ENCODE data around the gene GRK2. TPM values are rescaled to one million over a fixed set of nuclear protein-coding genes. Genes with fewer than 3 reads are reported as not detected.

The GRK2 gene
- polyA plus RNA-seq, 1 donor from 2014 or later: 47.3 TPM

DNA sequence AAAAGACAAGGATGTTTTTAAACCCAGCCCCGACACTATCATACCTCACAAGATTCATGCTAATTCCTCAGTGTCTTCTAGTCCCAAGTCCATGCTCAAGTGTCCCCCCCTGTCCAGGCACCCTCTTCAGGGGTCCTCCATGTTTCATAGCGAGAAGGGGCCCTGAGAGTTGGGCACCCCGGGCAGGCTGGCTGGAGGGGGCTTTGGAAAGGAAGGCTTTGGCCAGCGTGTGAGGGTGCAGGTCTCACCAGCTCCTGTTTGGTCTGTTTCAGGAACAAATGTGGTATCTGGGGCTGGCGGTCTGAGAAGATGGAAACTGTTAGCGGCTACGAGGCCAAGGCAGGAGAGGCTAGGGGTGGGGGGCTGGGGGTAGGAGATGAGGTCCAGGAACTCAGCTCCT lies 32.5 kb downstream of the GRK2 start:
- Histone ChIP-seq H3K9ac (ENCODE audit: low read length) (no peak overlapping the region), H3F3A (ENCODE audit: insufficient read depth, low read length, poor library complexity, severe bottlenecking) (no peaks in the 10 kb centered on the region), H3K9me3 (ENCODE audit: low read length) (no peaks in the 10 kb centered on the region), H4K20me1 (ENCODE audit: insufficient read depth) (no peaks in the 10 kb centered on the region), H3K9me2 (ENCODE audit: insufficient read depth, low read length) (no peaks in the 10 kb centered on the region), H3K79me2 (replicated peaks; ENCODE audit: insufficient read depth, low read length) (no peaks in the 10 kb centered on the region), H3K4me3 (ENCODE audit: low read length) (no peak overlapping the region), H3K36me3 (ENCODE audit: insufficient read depth, low read length) (peaks cover 4% of the 10 kb centered on the region), H3K27me3 (ENCODE audit: insufficient read depth, low read depth, low read length) (peaks cover 12% of the 10 kb centered on the region), H3K27ac (ENCODE audit: low read length) (no peak overlapping the region), H2AFZ (ENCODE audit: low read depth, low read length) (no peak overlapping the region), H3K4me2 (ENCODE audit: low read length) (no peak overlapping the region)
- TF ChIP-seq EP300 (conservative IDR thresholded peaks at IDR 0.05; ENCODE audit: poor library complexity, severe bottlenecking) (no peak), EZH2 (IDR thresholded peaks at IDR 0.05; ENCODE audit: borderline replicate concordance, insufficient read depth, low read length, poor library complexity, severe bottlenecking) (no peak), TAF1 (IDR thresholded peaks at IDR 0.05; ENCODE audit: low read depth) (no peak), RAD21 (conservative IDR thresholded peaks at IDR 0.05) (no peak), MXI1 (conservative IDR thresholded peaks at IDR 0.05; ENCODE audit: poor library complexity, severe bottlenecking) (no peak), SMC3 (conservative IDR thresholded peaks at IDR 0.05; ENCODE audit: poor library complexity) (no peak), POLR2AphosphoS5 (IDR thresholded peaks at IDR 0.05) (no peak)
- TF ChIP-seq, protein P1, sequence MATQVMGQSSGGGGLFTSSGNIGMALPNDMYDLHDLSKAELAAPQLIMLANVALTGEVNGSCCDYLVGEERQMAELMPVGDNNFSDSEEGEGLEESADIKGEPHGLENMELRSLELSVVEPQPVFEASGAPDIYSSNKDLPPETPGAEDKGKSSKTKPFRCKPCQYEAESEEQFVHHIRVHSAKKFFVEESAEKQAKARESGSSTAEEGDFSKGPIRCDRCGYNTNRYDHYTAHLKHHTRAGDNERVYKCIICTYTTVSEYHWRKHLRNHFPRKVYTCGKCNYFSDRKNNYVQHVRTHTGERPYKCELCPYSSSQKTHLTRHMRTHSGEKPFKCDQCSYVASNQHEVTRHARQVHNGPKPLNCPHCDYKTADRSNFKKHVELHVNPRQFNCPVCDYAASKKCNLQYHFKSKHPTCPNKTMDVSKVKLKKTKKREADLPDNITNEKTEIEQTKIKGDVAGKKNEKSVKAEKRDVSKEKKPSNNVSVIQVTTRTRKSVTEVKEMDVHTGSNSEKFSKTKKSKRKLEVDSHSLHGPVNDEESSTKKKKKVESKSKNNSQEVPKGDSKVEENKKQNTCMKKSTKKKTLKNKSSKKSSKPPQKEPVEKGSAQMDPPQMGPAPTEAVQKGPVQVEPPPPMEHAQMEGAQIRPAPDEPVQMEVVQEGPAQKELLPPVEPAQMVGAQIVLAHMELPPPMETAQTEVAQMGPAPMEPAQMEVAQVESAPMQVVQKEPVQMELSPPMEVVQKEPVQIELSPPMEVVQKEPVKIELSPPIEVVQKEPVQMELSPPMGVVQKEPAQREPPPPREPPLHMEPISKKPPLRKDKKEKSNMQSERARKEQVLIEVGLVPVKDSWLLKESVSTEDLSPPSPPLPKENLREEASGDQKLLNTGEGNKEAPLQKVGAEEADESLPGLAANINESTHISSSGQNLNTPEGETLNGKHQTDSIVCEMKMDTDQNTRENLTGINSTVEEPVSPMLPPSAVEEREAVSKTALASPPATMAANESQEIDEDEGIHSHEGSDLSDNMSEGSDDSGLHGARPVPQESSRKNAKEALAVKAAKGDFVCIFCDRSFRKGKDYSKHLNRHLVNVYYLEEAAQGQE (IDR thresholded peaks at IDR 0.05; ENCODE audit: borderline replicate concordance): no peak
- TF ChIP-seq, protein P2, sequence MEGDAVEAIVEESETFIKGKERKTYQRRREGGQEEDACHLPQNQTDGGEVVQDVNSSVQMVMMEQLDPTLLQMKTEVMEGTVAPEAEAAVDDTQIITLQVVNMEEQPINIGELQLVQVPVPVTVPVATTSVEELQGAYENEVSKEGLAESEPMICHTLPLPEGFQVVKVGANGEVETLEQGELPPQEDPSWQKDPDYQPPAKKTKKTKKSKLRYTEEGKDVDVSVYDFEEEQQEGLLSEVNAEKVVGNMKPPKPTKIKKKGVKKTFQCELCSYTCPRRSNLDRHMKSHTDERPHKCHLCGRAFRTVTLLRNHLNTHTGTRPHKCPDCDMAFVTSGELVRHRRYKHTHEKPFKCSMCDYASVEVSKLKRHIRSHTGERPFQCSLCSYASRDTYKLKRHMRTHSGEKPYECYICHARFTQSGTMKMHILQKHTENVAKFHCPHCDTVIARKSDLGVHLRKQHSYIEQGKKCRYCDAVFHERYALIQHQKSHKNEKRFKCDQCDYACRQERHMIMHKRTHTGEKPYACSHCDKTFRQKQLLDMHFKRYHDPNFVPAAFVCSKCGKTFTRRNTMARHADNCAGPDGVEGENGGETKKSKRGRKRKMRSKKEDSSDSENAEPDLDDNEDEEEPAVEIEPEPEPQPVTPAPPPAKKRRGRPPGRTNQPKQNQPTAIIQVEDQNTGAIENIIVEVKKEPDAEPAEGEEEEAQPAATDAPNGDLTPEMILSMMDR (IDR thresholded peaks at IDR 0.05; ENCODE audit: poor library complexity, severe bottlenecking): no peak

DNA sequence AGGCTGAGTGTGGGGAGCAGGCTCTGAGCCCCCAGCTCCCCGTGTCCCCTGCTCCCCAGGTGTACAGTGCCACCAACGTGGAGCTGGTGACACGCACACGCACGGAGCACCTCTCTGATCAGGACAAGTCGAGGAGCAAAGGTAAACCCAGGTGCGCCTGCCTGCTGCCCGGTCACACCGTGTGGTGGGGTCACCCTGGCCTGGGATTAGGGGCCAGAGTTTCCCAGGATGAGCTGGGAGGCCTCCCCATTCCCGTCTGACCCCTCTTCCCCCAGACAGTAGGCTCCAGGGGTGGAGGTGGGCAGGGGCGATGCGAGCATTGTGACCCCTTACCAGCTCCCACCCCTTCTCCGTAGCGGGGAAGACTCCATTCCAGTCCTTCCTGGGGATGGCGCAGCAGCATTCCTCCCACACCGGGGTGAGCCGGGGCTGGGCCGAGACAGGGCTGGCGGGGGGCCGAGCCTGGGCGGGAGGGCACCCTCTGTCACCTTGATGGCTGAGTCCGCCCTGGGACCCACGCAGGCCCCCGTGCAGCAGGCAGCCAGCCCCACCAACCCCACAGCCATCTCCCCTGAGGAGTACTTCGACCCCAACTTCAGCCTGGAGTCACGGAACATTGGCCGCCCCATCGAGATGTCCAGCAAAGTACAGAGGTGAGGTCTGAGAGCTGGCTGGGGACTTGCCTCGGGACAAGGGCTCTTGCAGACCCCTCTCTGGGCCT lies 33.4 kb downstream of the GRK2 start:
- TF ChIP-seq SMC3 (conservative IDR thresholded peaks at IDR 0.05; ENCODE audit: poor library complexity): no peak
- H2AFZ ChIP-seq (ENCODE audit: low read depth, low read length): no peak overlapping the region

More for the DNA sequence above, 33.4 kb downstream of the GRK2 start:
- no peak overlapping the region for H3K4me2 ChIP-seq (ENCODE audit: low read length)
- peaks cover 17% of the 10 kb centered on the region for H3K27me3 ChIP-seq (ENCODE audit: insufficient read depth, low read depth, low read length)
- no peaks in the 10 kb centered on the region for H3K9me3 ChIP-seq (ENCODE audit: low read length)
- no peaks in the 10 kb centered on the region for H3K79me2 ChIP-seq (replicated peaks; ENCODE audit: insufficient read depth, low read length)
- no peak overlapping the region for H3K4me3 ChIP-seq (ENCODE audit: low read length)
- H4K20me1 ChIP-seq (ENCODE audit: insufficient read depth): no peaks in the 10 kb centered on the region
- peaks cover 4% of the 10 kb centered on the region for H3K36me3 ChIP-seq (ENCODE audit: insufficient read depth, low read length)
- no peaks in the 10 kb centered on the region for H3K9me2 ChIP-seq (ENCODE audit: insufficient read depth, low read length)
- H3K27ac ChIP-seq (ENCODE audit: low read length): no peak overlapping the region
- no peak overlapping the region for H3K9ac ChIP-seq (ENCODE audit: low read length)
- no peaks in the 10 kb centered on the region for H3F3A ChIP-seq (ENCODE audit: insufficient read depth, low read length, poor library complexity, severe bottlenecking)

Measured in neural cell (in vitro differentiated cells).